Smooth muscle cell (in vitro differentiated cells): ENCODE data around the gene ICOS. TPM values are rescaled to one million over a fixed set of nuclear protein-coding genes. Genes with fewer than 3 reads are reported as not detected.
"Not testable (repeated sequence)": the region's sequence is repeated elsewhere in the genome, so short reads cannot be mapped to it uniquely, and the experiment has no call there.

Experiments
- DNase-seq: peaks from one replicate; lab custom pipeline; 2025; ENCODE audit not compliant: unreplicated experiment; lab: John Stamatoyannopoulos, UW
- H2AFZ ChIP-seq: fragments of 200-600 bp; sonication (generic); 2 replicates; pipeline ENCODE4 v1.6.0; 2016; ENCODE audit warnings: antibody characterized with exemption, low read depth, mild to moderate bottlenecking
- H3F3A ChIP-seq: fragments of 200-600 bp; sonication (generic); 2 replicates; pipeline ENCODE4 v1.6.0; 2017; ENCODE audit warnings: antibody characterized with exemption, low read depth
- H3K27ac ChIP-seq: fragments of 200-600 bp; sonication (generic); 2 replicates; pipeline ENCODE4 v1.5.1; 2016; ENCODE audit warnings: low read depth, mild to moderate bottlenecking
- H3K27me3 ChIP-seq: fragments of 200-600 bp; sonication (generic); 2 replicates; pipeline ENCODE4 v1.6.1; 2016; ENCODE audit warnings: low read depth, mild to moderate bottlenecking
- H3K36me3 ChIP-seq: fragments of 200-600 bp; sonication (generic); 2 replicates; pipeline ENCODE4 v1.5.1; 2016; ENCODE audit warnings: low read depth
- H3K4me1 ChIP-seq: fragments of 200-600 bp; sonication (generic); 2 replicates; pipeline ENCODE4 v1.5.1; 2016; ENCODE audit warnings: low read depth
- H3K4me2 ChIP-seq: fragments of 200-600 bp; sonication (generic); 2 replicates; pipeline ENCODE4 v1.6.0; 2016; ENCODE audit warnings: mild to moderate bottlenecking
- H3K4me3 ChIP-seq: fragments of 200-600 bp; sonication (generic); 2 replicates; pipeline ENCODE4 v1.5.1; 2016; ENCODE audit warnings: mild to moderate bottlenecking
- H3K79me2 ChIP-seq: fragments of 200-600 bp; sonication (generic); 2 replicates; pipeline ENCODE4 v1.6.0; 2016; ENCODE audit warnings: low read depth, mild to moderate bottlenecking
- H3K9ac ChIP-seq: fragments of 200-600 bp; sonication (generic); 2 replicates; pipeline ENCODE4 v1.6.0; 2016; ENCODE audit warnings: low read depth
- H3K9me3 ChIP-seq: fragments of 200-600 bp; sonication (generic); replicated peaks from 2 replicates; pipeline ENCODE4 v1.5.1; 2016; ENCODE audit warnings: low read depth
- H4K20me1 ChIP-seq: fragments of 200-600 bp; sonication (generic); 2 replicates; pipeline ENCODE4 v1.6.0; 2016; ENCODE audit warnings: low read depth
- CTCF ChIP-seq: fragments of 200-600 bp; sonication (generic); IDR thresholded peaks from 2 replicates; pipeline ENCODE4 v1.5.1; 2017; ENCODE audit warnings: borderline replicate concordance, mild to moderate bottlenecking, antibody characterized with exemption; ENCODE audit not compliant: insufficient read depth, poor library complexity, severe bottlenecking
- WGBS: methylation state at CpG from one replicate; pipeline ENCODE4 v1.1.7; 2016; ENCODE audit warnings: low lambda C conversion rate; 5-methylcytosine and 5-hydroxymethylcytosine counted together
- polyA plus RNA-seq: library from polyadenylated mRNA; unstranded; fragments of >200 nt; fragmentation: Nextera tagmentation; extraction: Ambion mirVana; gene quantifications from 2 replicates; pipeline ENCODE4 v1.2.1, GENCODE V29; 2016
- total RNA-seq: library from RNA; depleted of rRNA; stranded (reverse); fragments of >200 nt; gene quantifications from 2 replicates; pipeline ENCODE4 v1.2.3, GENCODE V29; 2014

The ICOS gene
- total and polyA plus RNA-seq, 2 experiments from 2014 or later, result not detected

GRCh38 chr2:203937788-203938187, 1.2 kb downstream of the ICOS start:
- DNase-seq, result no peak
- Histone ChIP-seq H3K9ac (no peak overlapping the region), H3K36me3 (no peaks in the 10 kb centered on the region), H3K4me2 (no peak overlapping the region), H4K20me1 (no peaks in the 10 kb centered on the region), H3K4me3 (no peak overlapping the region), H3K4me1 (no peaks in the 10 kb centered on the region), H2AFZ (no peak overlapping the region), H3F3A (no peaks in the 10 kb centered on the region), H3K27ac (no peak overlapping the region), H3K27me3 (no peaks in the 10 kb centered on the region), H3K79me2 (no peaks in the 10 kb centered on the region), H3K9me3 (no peaks in the 10 kb centered on the region)
- no peak for TF ChIP-seq CTCF
- WGBS, result 91% methylated on average over 1 of the region's 1 CpG

DNA sequence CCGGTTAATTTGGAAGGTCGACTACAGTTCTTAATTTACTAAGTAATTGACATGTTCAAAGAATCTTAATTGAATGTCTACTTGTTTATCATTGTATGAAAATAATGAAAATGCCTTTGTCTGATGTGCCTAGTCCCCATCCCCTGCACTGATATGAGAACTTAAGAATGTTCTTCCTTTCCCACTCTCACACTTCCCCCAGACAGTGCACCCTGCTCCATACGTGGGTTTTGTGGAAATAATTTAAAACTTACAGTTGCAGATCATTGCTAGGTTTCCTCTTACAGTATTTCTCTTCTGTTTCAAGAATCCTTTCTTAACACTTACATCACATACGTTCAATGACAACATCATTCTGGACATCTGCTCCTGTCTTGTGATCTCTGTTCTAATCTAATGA, 3.5 kb downstream of the ICOS start:
- Histone ChIP-seq H3K79me2 (no peaks in the 10 kb centered on the region), H3F3A (no peaks in the 10 kb centered on the region), H3K27ac (no peak overlapping the region), H3K9ac (no peak overlapping the region), H3K36me3 (no peaks in the 10 kb centered on the region), H3K4me1 (no peaks in the 10 kb centered on the region), H3K4me2 (no peak overlapping the region), H3K27me3 (no peaks in the 10 kb centered on the region), H3K9me3 (no peaks in the 10 kb centered on the region), H4K20me1 (no peaks in the 10 kb centered on the region), H3K4me3 (no peak overlapping the region), H2AFZ (no peak overlapping the region)
- no peak for DNase-seq
- WGBS, result 89% methylated on average over 4 of the region's 4 CpGs
- TF ChIP-seq CTCF, result no peak

- not testable (repeated sequence) for H3K4me3 ChIP-seq
Measured at GRCh38 chr2:203943493-203944382, 7.2 kb downstream of the ICOS start.

DNA sequence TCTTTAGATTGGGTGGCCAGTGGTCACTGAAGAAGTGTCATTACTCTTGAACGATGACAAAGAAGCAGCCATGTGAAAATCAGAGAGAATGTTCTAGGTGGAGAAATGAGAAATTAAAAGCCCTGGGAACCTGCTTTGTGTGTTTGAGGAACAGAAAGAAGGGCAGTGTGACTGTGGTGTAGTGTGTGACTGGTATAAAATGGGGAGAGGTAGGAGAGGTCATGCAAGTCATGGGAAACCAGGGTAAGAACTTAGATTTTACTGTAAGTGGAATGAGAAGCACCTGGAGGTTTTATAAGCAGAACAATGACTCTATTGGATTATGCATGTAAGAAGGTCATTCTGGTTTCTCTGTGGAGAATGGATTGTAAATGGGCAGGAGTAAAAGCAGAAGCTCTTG, 12.2 kb downstream of the ICOS start:
- Histone ChIP-seq H3K9me3 (no peaks in the 10 kb centered on the region), H4K20me1 (no peaks in the 10 kb centered on the region), H3K36me3 (no peaks in the 10 kb centered on the region), H3K4me2 (no peak overlapping the region), H3K4me1 (no peaks in the 10 kb centered on the region), H3F3A (no peaks in the 10 kb centered on the region), H2AFZ (no peak overlapping the region), H3K4me3 (no peak overlapping the region), H3K79me2 (no peaks in the 10 kb centered on the region), H3K27ac (no peak overlapping the region), H3K9ac (no peak overlapping the region), H3K27me3 (no peaks in the 10 kb centered on the region)
- no peak for DNase-seq
- 90% methylated on average over 1 of the region's 1 CpG for WGBS
- TF ChIP-seq CTCF, result no peak

More at GRCh38 chr2:203943493-203944382, 7.2 kb downstream of the ICOS start:
- H3K27ac ChIP-seq, H3K79me2 ChIP-seq, DNase-seq, H3F3A ChIP-seq, H3K36me3 ChIP-seq, H2AFZ ChIP-seq, H3K9me3 ChIP-seq, H3K27me3 ChIP-seq, H3K9ac ChIP-seq, H3K4me1 ChIP-seq, H3K4me2 ChIP-seq, H4K20me1 ChIP-seq: not testable (repeated sequence)
- 92% methylated on average over 7 of the region's 7 CpGs for WGBS
